K562 (cell line): Measurements from ENCODE around the gene ACER3. TPM values are rescaled to one million over a fixed set of nuclear protein-coding genes. Genes with fewer than 3 reads are reported as not detected.
"Not testable (repeated sequence)": the region's sequence is repeated elsewhere in the genome, so short reads cannot be mapped to it uniquely, and the experiment has no call there.

Experiments used
- ATAC-seq: fragments of 200-7000 bp; cut with Tn5 transposase; 3 replicates; pipeline ENCODE4 v1.9.1; 2020; ENCODE audit warnings: moderate library complexity
- BruUV-seq: library from RNA; stranded (reverse); fragments of 400-500 nt; replicated peaks from 2 replicates; lab custom pipeline; 2021; lab: Mats Ljungman, UMichigan
- CTCF ChIA-PET: fragments of 300-600 bp; formaldehyde crosslinking; extraction: SDS; loops from one replicate; lab custom pipeline; 2021; ENCODE audit warnings: low intra/inter-chr PET ratio; lab: Yijun Ruan, JAX
- POLR2A ChIA-PET: fragments of 300-600, 350-650 bp; sonication (Branson Sonifier 250); formaldehyde crosslinking; extraction: SDS; loops from one replicate; lab custom pipeline; 2021; ENCODE audit warnings: antibody characterized with exemption, inconsistent platforms; lab: Yijun Ruan, JAX
- DNase-seq, 4 experiments: peaks; one replicate each; pipeline versions ENCODE4 v3.0.0 to v3.0.0-alpha.2; 2011 to 2018; ENCODE audit warnings: low spot score in 3 of 4, mixed read lengths in 3 of 4; ENCODE audit errors: extremely low read depth in 1 of 4
- FAIRE-seq: peaks from 2 replicates; lab custom pipeline; 2011; peaks lifted over from hg19 to GRCh38; lab: Jason Lieb, UNC
- H2AFZ ChIP-seq: 2 replicates; pipeline ENCODE4 v1.6.0; 2011; ENCODE audit warnings: low read depth, low read length, control low read depth, inconsistent platforms
- H3K27ac ChIP-seq: fragments of 200-600 bp; 3 replicates; pipeline ENCODE4 v1.8.0; 2011; ENCODE audit warnings: low read depth, mild to moderate bottlenecking, control low read depth, inconsistent platforms, low read length, moderate library complexity, mixed read lengths; ENCODE audit errors: extremely low read depth
- H3K27me3 ChIP-seq, 2 experiments: fragments of 300-600 bp in 1 of 2; 2 replicates in 1 of 2; 3 replicates in 1 of 2; pipeline versions ENCODE4 v1.6.0 to v1.8.0; 2011; ENCODE audit warnings: inconsistent platforms in 2 of 2, low read length in 2 of 2, mild to moderate bottlenecking in 1 of 2, mixed read lengths in 1 of 2, moderate library complexity in 1 of 2; ENCODE audit not compliant: control insufficient read depth in 2 of 2, insufficient read depth in 2 of 2
- H3K36me3 ChIP-seq: fragments of 300-600 bp; 3 replicates; pipeline ENCODE4 v1.8.0; 2011; ENCODE audit warnings: mild to moderate bottlenecking, low read length, inconsistent platforms; ENCODE audit not compliant: control insufficient read depth, insufficient read depth
- H3K4me1 ChIP-seq, 2 experiments: fragments of 200-600 bp in 1 of 2; replicated peaks in 1 of 2; 2 replicates in 1 of 2; 3 replicates in 1 of 2; pipeline versions ENCODE4 v1.5.1 to v1.8.0; 2011; ENCODE audit warnings: inconsistent platforms in 2 of 2, low read length in 2 of 2, mild to moderate bottlenecking in 1 of 2, mixed read lengths in 1 of 2, moderate library complexity in 1 of 2; ENCODE audit not compliant: control insufficient read depth in 2 of 2, insufficient read depth in 2 of 2
- H3K4me2 ChIP-seq: 2 replicates; pipeline ENCODE4 v1.6.1; 2011; ENCODE audit warnings: low read length, control low read depth, inconsistent platforms, mixed read lengths; ENCODE audit not compliant: insufficient read depth
- H3K4me3 ChIP-seq: fragments of 200-600 bp; sonication (generic), shearing (Covaris generic); 2 replicates; pipeline ENCODE4 v1.5.1; 2016; ENCODE audit warnings: control low read depth, inconsistent platforms
- H3K79me2 ChIP-seq: fragments of 200-600 bp; 3 replicates; pipeline ENCODE4 v1.8.0; 2011; ENCODE audit warnings: low read length, inconsistent platforms; ENCODE audit not compliant: control insufficient read depth, insufficient read depth
- H3K9ac ChIP-seq, 2 experiments: 2 replicates each; pipeline versions ENCODE4 v1.6.0 to v1.6.1; 2011; ENCODE audit warnings: low read depth in 2 of 2, low read length in 2 of 2, control low read depth in 1 of 2, inconsistent platforms in 1 of 2, mild to moderate bottlenecking in 1 of 2, mixed read lengths in 1 of 2; ENCODE audit not compliant: insufficient read depth in 1 of 2
- H3K9me1 ChIP-seq: one replicate; pipeline ENCODE4 v1.6.0; 2011; ENCODE audit warnings: inconsistent platforms, mild to moderate bottlenecking, low read length, moderate library complexity; ENCODE audit not compliant: control insufficient read depth, insufficient read depth
- H3K9me3 ChIP-seq: replicated peaks from 2 replicates; pipeline ENCODE4 v1.5.1; 2011; ENCODE audit warnings: low read depth, low read length, inconsistent platforms; ENCODE audit not compliant: control insufficient read depth, insufficient read depth
- H4K20me1 ChIP-seq: replicated peaks from 2 replicates; pipeline ENCODE4 v1.6.1; 2011; ENCODE audit warnings: low read length, inconsistent platforms, mixed read lengths; ENCODE audit not compliant: control insufficient read depth, insufficient read depth
- HINFP ChIP-seq: fragments of 450-650 bp; conservative IDR thresholded peaks from 2 replicates; pipeline ENCODE4 v1.6.1; 2016; ENCODE audit warnings: missing genetic modification characterization, low read depth, mild to moderate bottlenecking, control low read depth, missing compliant biosample characterization
- RBM25 ChIP-seq: fragments of 200-400 bp; formaldehyde crosslinking; IDR thresholded peaks from 2 replicates; pipeline ENCODE4 v1.6.1; 2018; ENCODE audit warnings: low read length, low read depth, moderate library complexity; ENCODE audit not compliant: severe bottlenecking
- ZNF121 ChIP-seq: sonication (generic); formaldehyde crosslinking; conservative IDR thresholded peaks from 2 replicates; pipeline ENCODE4 v1.8.0; 2022; ENCODE audit warnings: missing genetic modification reagents
- WGBS: fragments of 100-300 bp; shearing (Covaris generic); methylation state at CpG from one replicate; pipeline ENCODE4 v1.1.6; 2016; ENCODE audit warnings: low coverage, mixed read lengths; ENCODE audit not compliant: insufficient coverage; ENCODE audit errors: missing lambda C conversion rate; 5-methylcytosine and 5-hydroxymethylcytosine counted together
- in situ Hi-C: fragments of 300-500 bp; cut with MboI; formaldehyde crosslinking; loops from 4 replicates; pipeline ENCODE4 v1.15.0; 2018; ENCODE audit warnings: inconsistent platforms, mixed read lengths
- intact Hi-C: fragments of 100-400 bp; cut with micrococcal nuclease; formaldehyde crosslinking; loops from 2 replicates; pipeline ENCODE4 v1.14.2; 2022
- polyA plus RNA-seq, 8 experiments: library from polyadenylated mRNA; depleted of rRNA in 4 of 8; stranded (reverse) in 5 of 8; unstranded in 3 of 8; fragments of >200 nt; fragmentation: Nextera tagmentation in 2 of 8; fragmentation: Illumina TruSeq in 1 of 8; extraction: Ambion mirVana in 2 of 8; extraction: Trizol in 1 of 8; gene quantifications; 2 replicates each; pipeline versions ENCODE4 v1.2.1 to v1.2.3, GENCODE V29; 2011 to 2014; ENCODE audit warnings: inconsistent platforms in 1 of 8, missing spikeins in 1 of 8
- total RNA-seq, 7 experiments: library from RNA; depleted of rRNA in 6 of 7; stranded (reverse); fragments of >200 nt in 6 of 7; fragmentation: Illumina TruSeq in 2 of 7; extraction: Trizol in 2 of 7; gene quantifications; 2 replicates each; pipeline versions ENCODE4 v1.2.1 to v1.2.3, GENCODE V29; 2011 to 2021; ENCODE audit warnings: low replicate concordance in 1 of 7

Gene ACER3
- total and polyA plus RNA-seq, 9 of the 15 experiments (the other 6 are each of a cell fraction or from before 2014, with no cell fraction given), result 2.0 to 23.8 (median 9.5) TPM

- TF ChIP-seq ZNF121 (CRISPR knock-in tag) (peak; percentile 87), HINFP (tag) (no peak), RBM25 (peak; percentile 81)
Observed at GRCh38 chr11:77014669-77015068, 154.0 kb downstream of the ACER3 start.

GRCh38 chr11:77018396-77018924 lies 157.7 kb downstream of the ACER3 start:
- ATAC-seq, CTCF ChIA-PET: not testable (repeated sequence)
- H3K4me1 ChIP-seq, result peaks cover 0 to 10% of the 10 kb centered on the region in 2 experiments; a peak in 2 of 5 replicates

More at GRCh38 chr11:77014669-77015068, 154.0 kb downstream of the ACER3 start:
- Histone ChIP-seq H2AFZ (no peak overlapping the region), H3K9me1 (no peaks in the 10 kb centered on the region), H3K36me3 (peaks cover 6% of the 10 kb centered on the region; the same call in 1 of the 3 replicates), H3K79me2 (no peaks in the 10 kb centered on the region), H3K27me3 (no peaks in the 10 kb centered on the region), H3K9me3 (no peaks in the 10 kb centered on the region), H3K27ac (no peak overlapping the region), H3K4me3 (no peak overlapping the region), H4K20me1 (no peaks in the 10 kb centered on the region), H3K9ac (no peak overlapping the region), H3K4me1 (peaks cover 0 to 4% of the 10 kb centered on the region in 2 experiments; a peak in 2 of 5 replicates), H3K4me2 (no peak overlapping the region)
- 74% methylated on average over 2 of the region's 2 CpGs for WGBS
- CTCF ChIA-PET, result no interaction called here
- in situ Hi-C loops, result no loop called here
- DNase-seq (no peak), ATAC-seq (no peak), FAIRE-seq (peak; percentile 67)
- POLR2A ChIA-PET, result no interaction called here
- intact Hi-C loops, result no loop called here
- BruUV-seq, result no TSS peak

More at GRCh38 chr11:77018396-77018924, 157.7 kb downstream of the ACER3 start:
- intact Hi-C loops, POLR2A ChIA-PET, FAIRE-seq, H2AFZ ChIP-seq, H3K4me2 ChIP-seq, H3K79me2 ChIP-seq, BruUV-seq, in situ Hi-C loops, H3K27ac ChIP-seq, H3K9me3 ChIP-seq, H3K27me3 ChIP-seq, H3K9me1 ChIP-seq, H3K4me3 ChIP-seq, DNase-seq, H4K20me1 ChIP-seq, H3K9ac ChIP-seq, H3K36me3 ChIP-seq: not testable (repeated sequence)
- WGBS, result 48% methylated on average over 2 of the region's 2 CpGs
